ENCODE results near the gene TSC22D4. TPM values are rescaled to one million over a fixed set of nuclear protein-coding genes. Genes with fewer than 3 reads are reported as not detected.

Gene TSC22D4
- polyA plus RNA-seq, 4 donors, result 35.1 to 58.3 (median 39.1) TPM

- DNase-seq (ENCODE audit: low read depth in 4 of 4, low spot score in 3 of 4), result no peak
These were observed 14.7 kb upstream of the TSC22D4 start for GRCh38 chr7:100493476-100494264.

DNA sequence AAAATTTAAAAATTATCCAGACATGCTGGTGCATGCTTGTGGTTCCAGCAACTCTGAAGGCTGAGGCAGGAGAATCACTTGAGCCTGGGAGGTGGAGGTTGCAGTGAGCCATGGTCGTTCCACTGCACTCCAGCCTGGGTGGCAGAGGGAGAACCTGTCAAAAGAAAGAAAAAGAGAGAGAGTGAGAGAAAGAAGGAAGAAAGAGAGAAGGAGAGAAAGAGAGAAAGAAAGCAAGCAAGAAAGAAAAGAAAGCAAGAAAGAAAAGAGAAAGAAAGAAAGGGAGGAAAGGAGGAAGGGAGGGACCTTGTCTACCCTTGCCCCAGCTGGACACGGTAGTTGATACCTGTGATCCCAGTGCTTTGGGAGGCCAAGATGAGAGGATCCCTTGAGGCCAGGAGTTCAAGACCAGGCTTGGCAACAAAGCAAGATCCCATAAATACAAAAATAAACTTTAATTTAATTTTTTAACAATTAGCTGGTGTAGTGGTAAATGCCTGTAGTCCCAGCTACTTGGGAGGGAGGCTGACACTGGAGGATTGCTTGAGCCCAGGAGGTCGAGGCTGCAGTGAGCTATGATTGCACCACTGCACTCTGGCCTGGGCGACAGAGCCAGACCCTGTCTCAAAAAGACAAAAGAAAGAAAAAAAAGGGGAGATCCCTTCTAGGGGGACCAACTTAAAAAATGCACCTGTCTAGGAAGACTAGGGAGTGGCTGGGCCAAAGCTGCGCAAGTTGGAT is 13.9 kb upstream of the TSC22D4 start:
- DNase-seq (ENCODE audit: low read depth in 4 of 4, low spot score in 3 of 4), result no peak

GRCh38 chr7:100491192-100491578 is 12.2 kb upstream of the TSC22D4 start:
- DNase-seq (ENCODE audit: low read depth in 4 of 4, low spot score in 3 of 4), result no peak

- no peak for DNase-seq (ENCODE audit: low read depth in 4 of 4, low spot score in 3 of 4)
These were observed 11.6 kb upstream of the TSC22D4 start for GRCh38 chr7:100490483-100491191.

DNA sequence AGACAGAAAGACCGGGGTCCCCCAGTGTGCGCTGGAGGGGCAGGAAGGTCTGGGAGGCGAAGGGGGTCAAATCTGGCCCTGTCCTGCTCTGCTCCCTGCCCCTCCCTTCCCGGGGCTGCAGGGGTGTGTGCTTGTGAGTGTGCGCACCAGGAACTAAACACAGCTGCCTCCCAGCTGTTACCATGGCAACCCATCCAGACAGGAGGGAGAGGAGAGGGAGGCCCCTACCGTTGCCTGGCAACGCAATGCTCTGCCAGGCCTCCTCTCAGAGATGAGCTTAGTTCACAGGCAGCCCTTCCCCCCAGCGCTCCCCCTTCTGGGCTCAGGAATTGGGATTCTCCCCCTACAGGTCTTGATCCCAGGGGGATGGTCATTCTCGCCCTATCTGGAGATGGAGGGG is 10.8 kb upstream of the TSC22D4 start:
- DNase-seq (ENCODE audit: low read depth in 4 of 4, low spot score in 3 of 4), result peak in 3 of 4 donors; percentile 90 to 93 (median 92)

- DNase-seq (ENCODE audit: low read depth in 4 of 4, low spot score in 3 of 4), result no peak
These were observed 10.1 kb upstream of the TSC22D4 start for GRCh38 chr7:100489121-100489520.

- DNase-seq (ENCODE audit: low read depth in 4 of 4, low spot score in 3 of 4), result no peak
These were observed 9.5 kb upstream of the TSC22D4 start for GRCh38 chr7:100488333-100489095.

- DNase-seq (ENCODE audit: low read depth in 4 of 4, low spot score in 3 of 4), result no peak
These were observed 7.9 kb upstream of the TSC22D4 start for GRCh38 chr7:100486753-100487446.

DNA sequence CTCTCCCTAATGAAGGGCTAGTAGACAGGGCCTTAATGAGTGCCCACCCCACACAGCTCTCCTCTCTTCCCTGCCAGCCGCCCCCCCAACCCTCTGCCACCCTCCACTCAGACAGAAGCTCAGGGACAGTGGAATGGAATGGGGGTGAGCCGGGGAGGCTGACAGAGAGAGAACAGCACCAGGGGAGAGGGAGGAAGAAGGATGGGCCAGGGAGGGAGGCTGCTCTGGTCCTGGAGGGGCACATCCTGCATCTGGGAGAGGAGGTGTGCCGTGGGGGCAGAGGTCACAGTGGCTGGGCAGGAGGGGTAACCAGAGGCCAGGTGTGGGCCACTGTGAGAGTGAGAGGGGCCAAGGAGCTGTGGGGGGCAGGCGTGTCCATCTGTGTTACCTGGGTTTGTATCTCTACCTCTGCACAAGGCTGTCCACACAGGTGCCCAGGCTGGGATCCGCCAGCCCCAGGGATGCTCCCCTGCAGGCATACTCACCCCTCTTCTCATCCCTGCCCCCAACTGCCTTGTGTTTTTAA is 7.2 kb upstream of the TSC22D4 start:
- DNase-seq (ENCODE audit: low read depth in 4 of 4, low spot score in 3 of 4), result no peak

- DNase-seq (ENCODE audit: low read depth in 4 of 4, low spot score in 3 of 4), result no peak
These were observed 6.5 kb upstream of the TSC22D4 start for GRCh38 chr7:100485471-100485876.

DNA sequence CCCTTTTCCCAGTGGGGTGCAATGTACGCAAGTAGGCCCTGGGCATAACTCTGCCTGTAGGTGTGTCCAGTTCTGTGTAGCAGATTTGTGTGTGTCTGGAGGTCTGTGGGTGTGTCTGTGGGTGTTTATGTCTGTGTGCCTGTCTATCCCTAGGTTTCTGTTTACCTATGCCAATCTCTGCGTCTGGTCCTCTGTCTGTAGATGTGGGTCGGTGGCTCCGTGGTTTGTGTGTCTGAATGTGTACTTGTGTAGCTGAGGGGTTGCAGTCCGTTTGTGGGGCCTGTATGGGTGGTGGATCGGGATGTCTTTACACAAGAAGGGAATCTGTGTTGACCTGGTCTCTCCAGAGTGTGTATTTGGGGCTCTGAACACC is 5.6 kb upstream of the TSC22D4 start:
- DNase-seq (ENCODE audit: low read depth in 4 of 4, low spot score in 3 of 4), result no peak

DNA sequence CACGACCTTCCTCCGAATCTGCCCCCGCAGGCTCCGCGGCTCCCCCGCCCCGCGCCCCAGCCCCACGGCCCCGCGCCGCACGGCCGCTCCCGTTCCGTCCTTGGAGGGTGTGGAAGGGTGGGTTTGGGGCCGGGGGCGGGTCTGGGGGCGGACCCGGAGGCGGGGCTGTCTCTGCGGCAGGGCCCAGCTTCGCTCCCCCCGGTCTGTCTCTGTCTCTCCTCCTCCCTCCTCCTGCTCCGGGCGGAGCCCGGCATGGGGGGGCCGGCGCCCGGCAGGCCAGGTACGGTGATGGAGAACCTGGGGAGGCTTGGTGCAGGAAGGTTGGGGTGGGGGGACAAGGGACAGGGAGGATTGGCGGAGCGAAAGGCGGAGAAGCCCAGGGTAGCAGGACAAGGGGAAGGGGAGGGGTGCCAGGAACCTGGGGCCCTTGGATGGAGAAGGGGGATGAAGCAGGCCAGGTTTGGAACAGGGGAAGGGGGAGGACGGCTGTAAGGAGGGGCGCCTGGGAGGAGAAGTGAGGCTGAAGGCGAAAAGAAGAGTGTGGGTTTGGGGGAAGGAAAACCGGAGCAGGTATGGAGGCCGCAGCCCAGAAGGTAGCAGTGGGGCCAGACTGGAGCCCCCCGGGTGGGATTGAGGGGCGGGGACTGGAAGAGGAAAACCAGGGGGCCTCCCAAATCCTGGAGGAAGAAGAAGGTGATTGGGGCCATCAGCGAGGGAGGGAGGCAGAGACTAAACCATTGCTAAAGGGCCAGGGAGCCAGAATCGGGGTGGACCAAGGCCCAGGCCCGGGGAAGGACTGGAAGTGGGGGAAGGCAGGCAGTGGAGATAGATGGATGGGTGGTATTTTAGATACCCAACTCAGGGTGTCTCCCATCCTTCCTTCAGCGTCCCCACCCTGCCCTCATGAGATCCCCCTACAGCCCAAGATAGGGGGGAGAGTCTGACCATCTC is 5.0 kb upstream of the TSC22D4 start, which contains the start of gene NYAP1:
NYAP1 (plus strand) TSS at position 206 of the 951 bp plus-strand sequence. CDS start 1,385 bp downstream, outside the sequence.
- DNase-seq (ENCODE audit: low read depth in 4 of 4, low spot score in 3 of 4), result no peak

DNA sequence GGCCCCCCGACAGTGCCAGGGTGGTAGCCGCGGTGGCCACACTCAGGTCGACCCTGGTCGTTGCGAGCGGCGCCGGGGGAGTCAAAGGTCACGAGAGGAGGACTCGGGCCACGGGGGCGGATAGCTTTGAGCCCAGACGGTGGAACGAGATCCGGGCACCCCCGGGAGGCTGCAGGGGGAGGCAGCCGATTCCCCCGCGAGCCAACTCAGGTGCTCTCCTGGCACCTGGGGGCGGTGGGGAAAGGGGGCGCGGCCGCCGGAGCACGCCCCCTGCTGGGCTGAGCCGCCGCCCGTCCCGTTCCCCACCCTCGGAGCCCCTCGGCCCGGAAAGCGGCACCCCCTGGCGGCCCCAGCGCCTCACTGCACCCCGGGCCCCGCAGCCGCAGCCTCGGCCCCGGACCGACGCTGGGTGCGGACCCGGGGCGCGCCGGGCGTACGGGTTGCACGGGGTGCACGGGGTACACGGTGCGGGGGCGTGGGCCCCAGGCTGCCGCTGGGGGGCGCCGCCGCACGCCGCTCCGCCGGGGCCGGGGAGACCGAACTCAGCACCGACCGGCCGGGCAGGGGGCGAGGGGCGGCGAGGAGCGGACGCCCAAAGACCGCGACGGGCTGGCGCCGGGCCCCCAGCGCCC is 4.2 kb upstream of the TSC22D4 start:
- no peak for DNase-seq (ENCODE audit: low read depth in 4 of 4, low spot score in 3 of 4)

- DNase-seq (ENCODE audit: low read depth in 4 of 4, low spot score in 3 of 4), result no peak
These were observed 3.7 kb upstream of the TSC22D4 start for GRCh38 chr7:100482728-100483089.

GRCh38 chr7:100481466-100481865 is 2.5 kb upstream of the TSC22D4 start:
- DNase-seq (ENCODE audit: low read depth in 4 of 4, low spot score in 3 of 4), result no peak

GRCh38 chr7:100477871-100478267 is 1.1 kb downstream of the TSC22D4 start:
- no peak for DNase-seq (ENCODE audit: low read depth in 4 of 4, low spot score in 3 of 4)

DNA sequence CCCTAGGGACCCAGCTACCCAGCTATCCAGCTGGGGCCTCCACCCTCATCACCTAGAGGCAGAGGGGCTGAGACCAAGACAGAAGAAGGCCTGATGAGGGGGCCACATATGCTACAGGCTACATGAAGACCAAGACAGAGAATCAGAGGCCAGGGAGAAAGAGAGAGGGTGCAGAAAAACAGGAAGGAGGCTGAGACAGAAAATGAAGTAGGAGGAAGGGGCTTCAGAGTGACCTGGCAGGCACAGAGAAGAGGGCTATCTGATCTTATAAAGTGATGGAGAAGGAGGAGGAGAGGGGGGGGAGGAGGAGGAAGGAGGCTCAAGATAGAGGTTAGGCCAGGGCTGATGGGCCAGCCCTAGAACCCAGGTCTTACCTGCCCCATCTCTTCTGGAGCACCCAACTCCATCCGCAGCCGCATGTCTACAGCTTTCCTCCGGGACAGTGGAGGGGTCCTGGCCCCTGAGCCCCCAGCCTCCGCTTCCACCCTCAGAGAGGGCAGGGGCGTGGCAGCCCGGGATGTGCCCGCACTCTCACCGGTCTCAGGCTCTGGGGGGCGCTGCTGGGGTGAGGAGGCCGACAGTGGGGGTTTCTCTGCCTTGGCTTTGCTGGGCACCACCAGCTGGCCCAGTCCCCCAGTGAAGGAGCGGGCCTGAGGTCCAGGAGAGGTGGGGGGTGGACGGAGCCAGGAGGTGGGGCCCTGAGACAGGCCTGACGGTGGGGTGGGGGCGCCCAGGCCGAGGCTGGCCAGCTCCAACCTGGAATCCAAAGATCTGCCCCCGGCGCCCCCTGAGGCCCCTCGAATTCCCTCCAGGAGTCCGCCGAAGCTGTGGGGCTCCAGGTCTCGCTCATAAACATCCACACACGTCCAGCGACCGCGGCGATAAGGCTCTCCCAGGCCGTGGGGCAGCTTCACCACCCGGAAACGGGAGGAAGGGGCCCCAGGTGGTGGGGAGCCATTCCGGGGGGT is 1.8 kb downstream of the TSC22D4 start:
- DNase-seq (ENCODE audit: low read depth in 4 of 4, low spot score in 3 of 4), result no peak

Measured in right renal pelvis (tissue), 4 donors.